Muscle layer of colon (tissue), 2 donors: ENCODE data around the gene MYBPHL.

Experiments used
- H3K27ac ChIP-seq: one replicate; pipeline ENCODE4 v1.7.0; 2013; ENCODE audit warnings: low read depth, mild to moderate bottlenecking, low read length, moderate library complexity
- H3K27me3 ChIP-seq, 2 donors: one replicate each; pipeline ENCODE4 v1.7.0; 2013; ENCODE audit warnings: low read length in 2 of 2, mild to moderate bottlenecking in 2 of 2; ENCODE audit not compliant: insufficient read depth in 2 of 2, control insufficient read depth in 1 of 2
- H3K36me3 ChIP-seq: one replicate; pipeline ENCODE4 v1.7.0; 2013; ENCODE audit warnings: mild to moderate bottlenecking, low read length; ENCODE audit not compliant: insufficient read depth
- H3K4me1 ChIP-seq: one replicate; pipeline ENCODE4 v1.7.0; 2013; ENCODE audit warnings: mild to moderate bottlenecking, low read length; ENCODE audit not compliant: insufficient read depth
- H3K4me3 ChIP-seq, 2 donors: one replicate each; pipeline ENCODE4 v1.7.0; 2013; ENCODE audit warnings: low read length in 2 of 2, low read depth in 1 of 2, mild to moderate bottlenecking in 1 of 2, moderate library complexity in 1 of 2
- H3K9ac ChIP-seq: one replicate; pipeline ENCODE4 v1.7.0; 2013; ENCODE audit warnings: low read length
- H3K9me3 ChIP-seq: one replicate; pipeline ENCODE4 v1.7.0; 2013; ENCODE audit warnings: mild to moderate bottlenecking, low read length
- donor health status: abdominal sarcoma.
- donor health status: Adenocarcinoma of cecum.

The MYBPHL gene

DNA sequence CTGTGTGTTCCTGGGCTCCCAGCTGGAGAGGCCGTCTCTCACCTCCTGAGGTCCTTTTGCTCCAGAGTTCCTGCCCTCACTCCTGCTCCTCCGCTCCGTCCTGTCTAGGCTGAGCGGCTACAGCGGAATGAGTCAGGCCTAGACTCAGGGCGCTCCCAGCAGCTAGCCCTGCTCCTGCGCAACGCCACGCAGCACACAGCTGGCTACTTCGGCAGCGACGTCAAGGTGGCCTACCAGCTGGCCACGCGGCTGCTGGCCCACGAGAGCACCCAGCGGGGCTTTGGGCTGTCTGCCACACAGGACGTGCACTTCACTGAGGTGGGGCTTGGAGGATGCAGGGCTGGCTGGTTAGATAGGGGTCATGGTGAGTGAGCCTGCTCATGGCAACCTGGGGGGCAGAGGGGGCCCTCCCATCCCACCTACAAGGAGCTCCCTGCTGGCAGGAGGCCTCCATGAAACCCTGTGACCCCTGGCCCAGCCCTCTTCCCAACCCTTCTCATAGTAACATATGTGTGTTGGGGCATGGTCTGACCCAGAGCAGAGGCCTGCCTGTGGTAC, 39.0 kb downstream of the MYBPHL start:
- Histone ChIP-seq H3K4me3 (no peak overlapping the region), H3K27ac (no peak overlapping the region), H3K9ac (no peak overlapping the region)

DNA sequence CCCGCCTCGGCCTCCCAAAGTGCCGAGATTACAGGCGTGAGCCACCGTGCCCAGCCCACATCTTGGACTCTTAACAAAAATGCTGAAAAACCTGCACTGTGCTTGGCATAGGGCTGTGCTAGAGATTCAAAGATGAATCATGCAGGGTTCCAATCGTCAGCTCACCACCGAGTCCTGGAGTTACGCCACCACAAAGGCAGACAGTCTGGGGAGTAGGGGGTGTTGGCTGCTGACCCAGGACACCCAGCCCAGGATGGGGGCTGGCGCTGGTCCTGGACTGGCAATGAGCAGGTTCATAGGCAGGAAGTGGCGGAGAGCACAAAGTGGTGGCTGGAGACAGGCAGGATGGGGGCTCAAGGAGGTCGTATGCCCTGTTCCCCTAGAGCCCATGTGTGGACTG, 39.8 kb downstream of the MYBPHL start:
- Histone ChIP-seq H3K27ac (no peak overlapping the region), H3K4me3 (no peak overlapping the region), H3K9ac (no peak overlapping the region), H3K9me3 (no peaks in the 10 kb centered on the region), H3K4me1 (no peaks in the 10 kb centered on the region), H3K27me3 (no peaks in the 10 kb centered on the region), H3K36me3 (peaks cover 6% of the 10 kb centered on the region)

More for the DNA sequence above, 39.0 kb downstream of the MYBPHL start:
- Histone ChIP-seq H3K9me3 (no peaks in the 10 kb centered on the region), H3K36me3 (peaks cover 6% of the 10 kb centered on the region), H3K4me1 (no peaks in the 10 kb centered on the region), H3K27me3 (no peaks in the 10 kb centered on the region)

DNA sequence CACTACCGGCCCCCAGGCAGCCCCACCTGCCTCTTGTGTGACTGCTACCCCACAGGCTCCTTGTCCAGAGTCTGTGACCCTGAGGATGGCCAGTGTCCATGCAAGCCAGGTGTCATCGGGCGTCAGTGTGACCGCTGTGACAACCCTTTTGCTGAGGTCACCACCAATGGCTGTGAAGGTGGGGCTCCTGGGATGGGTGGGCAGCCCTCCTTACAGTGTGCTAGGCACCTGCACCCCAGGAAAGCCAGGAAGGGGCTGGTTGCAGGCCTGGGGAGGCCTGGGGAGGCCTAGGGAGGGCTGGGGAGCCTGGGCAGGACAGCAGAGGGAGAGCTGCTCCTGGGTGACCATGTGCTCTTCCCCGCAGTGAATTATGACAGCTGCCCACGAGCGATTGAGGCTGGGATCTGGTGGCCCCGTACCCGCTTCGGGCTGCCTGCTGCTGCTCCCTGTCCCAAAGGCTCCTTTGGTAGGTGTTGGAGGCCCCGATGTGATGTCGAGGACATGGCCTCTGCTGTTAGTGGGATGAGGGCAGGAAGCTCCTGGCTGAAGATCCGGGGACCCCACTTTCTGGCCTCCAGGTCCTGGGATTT, 41.0 kb downstream of the MYBPHL start:
- Histone ChIP-seq H3K27me3 (no peaks in the 10 kb centered on the region), H3K9ac (no peak overlapping the region), H3K27ac (no peak overlapping the region), H3K36me3 (peaks cover 6% of the 10 kb centered on the region), H3K9me3 (no peaks in the 10 kb centered on the region), H3K4me1 (no peaks in the 10 kb centered on the region), H3K4me3 (no peak overlapping the region)

DNA sequence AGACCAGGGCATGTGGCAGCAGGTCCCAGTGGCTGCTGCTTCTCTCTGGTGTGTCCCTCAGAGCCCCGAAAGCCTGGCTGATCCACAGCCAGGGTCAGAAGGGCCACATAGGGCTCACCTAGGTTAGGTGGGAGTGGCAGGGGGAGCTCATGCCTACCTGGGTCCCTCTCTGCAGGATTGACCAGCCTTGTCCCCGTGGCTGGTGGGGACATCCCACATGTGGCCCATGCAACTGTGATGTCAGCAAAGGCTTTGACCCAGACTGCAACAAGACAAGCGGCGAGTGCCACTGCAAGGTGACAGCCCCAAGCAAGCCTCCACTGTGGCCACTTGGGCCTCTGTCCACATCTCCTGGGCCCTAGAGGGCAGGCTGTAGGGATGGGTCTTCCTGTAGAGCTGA, 41.8 kb downstream of the MYBPHL start:
- H3K4me3 ChIP-seq: no peak overlapping the region

DNA sequence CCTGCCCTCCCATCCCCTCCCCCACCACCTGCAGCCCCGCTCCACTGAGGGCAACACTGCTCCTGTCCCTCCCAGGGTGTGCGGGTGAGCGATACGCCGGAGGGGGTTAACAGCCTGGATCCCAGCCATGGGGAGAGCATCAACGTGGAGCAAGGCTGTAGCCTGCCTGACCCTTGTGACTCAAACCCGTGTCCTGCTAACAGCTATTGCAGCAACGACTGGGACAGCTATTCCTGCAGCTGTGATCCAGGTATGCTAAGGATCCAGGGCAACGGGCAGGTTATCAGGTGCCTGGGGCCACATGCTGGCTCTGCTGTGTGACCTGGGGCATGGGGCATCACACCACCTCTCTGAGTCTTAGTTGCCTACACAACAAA, 42.4 kb downstream of the MYBPHL start:
- Histone ChIP-seq H3K9me3 (no peaks in the 10 kb centered on the region), H3K9ac (no peak overlapping the region), H3K4me1 (no peaks in the 10 kb centered on the region), H3K36me3 (peaks cover 6% of the 10 kb centered on the region), H3K4me3 (no peak overlapping the region), H3K27me3 (no peaks in the 10 kb centered on the region), H3K27ac (no peak overlapping the region)

More for the DNA sequence above, 41.8 kb downstream of the MYBPHL start:
- no peak overlapping the region for H3K9ac ChIP-seq
- no peaks in the 10 kb centered on the region for H3K9me3 ChIP-seq
- H3K36me3 ChIP-seq: peaks cover 6% of the 10 kb centered on the region
- H3K27me3 ChIP-seq: no peaks in the 10 kb centered on the region
- no peaks in the 10 kb centered on the region for H3K4me1 ChIP-seq
- no peak overlapping the region for H3K27ac ChIP-seq

DNA sequence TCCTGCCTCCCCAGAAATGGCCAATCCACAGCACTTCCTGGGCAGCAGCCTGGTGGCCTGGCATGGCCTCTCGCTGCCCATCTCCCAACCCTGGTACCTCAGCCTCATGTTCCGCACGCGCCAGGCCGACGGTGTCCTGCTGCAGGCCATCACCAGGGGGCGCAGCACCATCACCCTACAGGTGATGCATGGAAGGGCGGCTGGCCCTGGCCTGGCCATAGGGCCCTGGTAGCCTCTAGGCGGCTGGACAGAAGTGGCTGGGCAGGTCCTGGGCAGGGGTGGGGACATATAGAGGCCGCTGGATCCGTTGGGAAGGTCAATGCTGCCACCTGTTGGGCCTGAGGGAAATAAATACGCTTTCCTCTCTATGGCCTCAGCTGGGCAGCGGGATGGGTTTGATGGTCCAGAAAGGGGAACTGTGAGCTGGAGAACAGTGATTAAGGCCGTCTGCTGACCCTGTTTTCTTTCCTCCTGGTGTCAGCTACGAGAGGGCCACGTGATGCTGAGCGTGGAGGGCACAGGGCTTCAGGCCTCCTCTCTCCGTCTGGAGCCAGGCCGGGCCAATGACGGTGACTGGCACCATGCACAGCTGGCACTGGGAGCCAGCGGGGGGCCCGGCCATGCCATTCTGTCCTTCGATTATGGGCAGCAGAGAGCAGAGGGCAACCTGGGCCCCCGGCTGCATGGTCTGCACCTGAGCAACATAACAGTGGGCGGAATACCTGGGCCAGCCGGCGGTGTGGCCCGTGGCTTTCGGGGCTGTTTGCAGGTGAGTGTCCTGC, 43.0 kb downstream of the MYBPHL start:
- Histone ChIP-seq H3K9me3 (no peaks in the 10 kb centered on the region), H3K9ac (no peak overlapping the region), H3K4me3 (no peak overlapping the region), H3K27me3 (no peaks in the 10 kb centered on the region), H3K36me3 (peaks cover 6% of the 10 kb centered on the region), H3K27ac (no peak overlapping the region), H3K4me1 (no peaks in the 10 kb centered on the region)

DNA sequence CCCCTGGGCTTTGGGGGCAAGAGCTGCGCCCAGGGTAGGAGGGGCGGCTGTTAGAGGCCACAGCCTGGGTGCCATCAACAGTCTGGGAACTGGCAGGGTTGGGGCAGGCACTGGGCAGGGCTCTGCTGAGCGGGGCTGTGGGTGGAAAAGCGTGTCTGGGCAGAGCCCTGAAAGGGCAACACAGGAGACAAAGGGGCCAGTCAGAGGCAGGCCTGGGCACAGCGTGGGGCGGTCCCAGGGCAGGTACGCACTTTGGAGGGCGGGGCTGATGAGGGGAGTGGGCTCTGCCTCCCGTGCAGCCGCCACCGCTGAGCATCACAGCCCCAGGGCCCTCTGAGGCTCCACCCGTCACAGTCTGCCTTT, 43.6 kb downstream of the MYBPHL start:
- Histone ChIP-seq H3K9ac (no peak overlapping the region), H3K27me3 (no peaks in the 10 kb centered on the region), H3K9me3 (no peaks in the 10 kb centered on the region), H3K4me1 (no peaks in the 10 kb centered on the region), H3K36me3 (peaks cover 6% of the 10 kb centered on the region), H3K4me3 (no peak overlapping the region), H3K27ac (no peak overlapping the region)

DNA sequence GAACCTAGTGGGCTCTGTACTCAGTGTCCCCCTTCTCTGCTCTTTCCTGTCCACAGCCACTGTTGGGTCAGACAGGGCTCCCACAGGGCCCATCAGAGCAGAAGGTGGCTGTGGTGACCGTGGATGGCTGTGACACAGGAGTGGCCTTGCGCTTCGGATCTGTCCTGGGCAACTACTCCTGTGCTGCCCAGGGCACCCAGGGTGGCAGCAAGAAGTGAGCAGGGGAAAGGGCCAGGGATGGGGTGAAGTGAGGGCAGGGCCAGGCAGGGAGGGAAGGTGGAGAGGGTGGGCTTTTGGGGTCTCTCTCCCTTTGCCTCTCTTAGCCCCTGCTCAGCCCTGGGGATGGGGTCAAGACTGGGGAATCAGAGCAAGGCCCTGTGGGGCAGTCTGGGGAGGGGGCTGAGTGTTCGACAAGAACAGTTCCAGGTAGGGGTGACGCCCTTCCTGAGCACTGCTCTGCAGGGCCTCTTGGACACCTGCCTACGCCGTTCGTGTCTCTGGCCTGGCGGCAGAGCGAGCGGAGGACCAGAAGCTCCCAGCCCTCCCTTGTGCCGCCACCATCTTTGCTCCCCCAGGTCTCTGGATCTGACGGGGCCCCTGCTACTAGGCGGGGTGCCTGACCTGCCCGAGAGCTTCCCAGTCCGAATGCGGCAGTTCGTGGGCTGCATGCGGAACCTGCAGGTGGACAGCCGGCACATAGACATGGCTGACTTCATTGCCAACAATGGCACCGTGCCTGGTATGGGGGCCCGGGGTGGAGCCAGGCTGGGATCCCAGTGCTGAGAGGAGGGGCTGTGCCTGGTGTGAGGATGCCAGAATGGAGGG, 44.4 kb downstream of the MYBPHL start:
- H3K36me3 ChIP-seq: peaks cover 6% of the 10 kb centered on the region
- no peak overlapping the region for H3K9ac ChIP-seq
- no peak overlapping the region for H3K27ac ChIP-seq
- H3K9me3 ChIP-seq: no peaks in the 10 kb centered on the region
- no peak overlapping the region for H3K4me3 ChIP-seq
- H3K27me3 ChIP-seq: no peaks in the 10 kb centered on the region
- H3K4me1 ChIP-seq: no peaks in the 10 kb centered on the region

DNA sequence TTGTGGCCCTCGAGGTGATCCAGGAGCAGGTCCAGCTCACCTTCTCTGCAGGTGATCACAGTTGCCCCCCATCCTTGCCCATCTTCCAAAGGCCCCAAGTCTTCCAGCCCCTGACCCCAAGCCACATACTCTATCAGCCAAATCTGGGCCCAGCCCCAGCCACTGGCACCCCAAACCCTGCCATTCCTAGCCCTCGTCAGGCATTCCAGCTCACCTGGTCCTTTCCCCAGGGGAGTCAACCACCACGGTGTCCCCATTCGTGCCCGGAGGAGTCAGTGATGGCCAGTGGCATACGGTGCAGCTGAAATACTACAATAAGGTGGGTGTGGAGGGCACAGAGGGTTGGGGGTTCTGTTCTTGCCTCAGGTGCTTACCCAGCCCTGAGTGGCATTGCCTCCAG, 45.2 kb downstream of the MYBPHL start:
- Histone ChIP-seq H3K36me3 (peaks cover 6% of the 10 kb centered on the region), H3K27me3 (no peaks in the 10 kb centered on the region), H3K9ac (no peak overlapping the region), H3K9me3 (no peaks in the 10 kb centered on the region), H3K4me1 (no peaks in the 10 kb centered on the region), H3K4me3 (no peak overlapping the region), H3K27ac (no peak overlapping the region)

DNA sequence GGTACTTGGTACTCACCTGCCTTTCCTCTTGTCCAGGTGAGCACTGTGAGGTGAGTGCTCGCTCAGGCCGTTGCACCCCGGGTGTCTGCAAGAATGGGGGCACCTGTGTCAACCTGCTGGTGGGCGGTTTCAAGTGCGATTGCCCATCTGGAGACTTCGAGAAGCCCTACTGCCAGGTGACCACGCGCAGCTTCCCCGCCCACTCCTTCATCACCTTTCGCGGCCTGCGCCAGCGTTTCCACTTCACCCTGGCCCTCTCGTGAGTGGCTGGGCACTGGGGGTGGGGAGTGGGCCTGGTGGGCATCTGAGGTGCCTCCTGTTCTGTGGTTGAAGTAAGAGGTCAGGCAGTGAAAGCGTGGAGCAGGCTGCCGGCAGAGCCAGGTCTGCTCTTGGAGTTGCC, 45.8 kb downstream of the MYBPHL start:
- H3K4me1 ChIP-seq: no peaks in the 10 kb centered on the region
- H3K4me3 ChIP-seq: no peak overlapping the region
- H3K9ac ChIP-seq: no peak overlapping the region
- H3K27me3 ChIP-seq: no peaks in the 10 kb centered on the region
- H3K27ac ChIP-seq: no peak overlapping the region
- peaks cover 6% of the 10 kb centered on the region for H3K36me3 ChIP-seq
- H3K9me3 ChIP-seq: no peaks in the 10 kb centered on the region
